ENCODE results near the gene CHD1.

CHD1 gene

GRCh38 chr5:98898743-98899142 lies 30.1 kb downstream of the CHD1 start:
- no peak for DNase-seq

- DNase-seq, result no peak
Observed at GRCh38 chr5:98891591-98891990, 37.2 kb downstream of the CHD1 start.

GRCh38 chr5:98880598-98880997 lies 48.2 kb downstream of the CHD1 start:
- DNase-seq, result no peak

- DNase-seq, result no peak
Observed at GRCh38 chr5:98880151-98880550, 48.7 kb downstream of the CHD1 start.

- no peak for DNase-seq
Observed at GRCh38 chr5:98877600-98877999, 51.2 kb downstream of the CHD1 start.

- no peak for DNase-seq
Observed at GRCh38 chr5:98872674-98873073, 56.1 kb downstream of the CHD1 start.

- no peak for DNase-seq
Observed at GRCh38 chr5:98865690-98866089, 63.1 kb downstream of the CHD1 start.

- DNase-seq, result no peak
Observed at GRCh38 chr5:98847054-98847453, 81.8 kb downstream of the CHD1 start.

- DNase-seq, result no peak
Observed at GRCh38 chr5:98846520-98846919, 82.3 kb downstream of the CHD1 start.

GRCh38 chr5:98845878-98846277 lies 82.9 kb downstream of the CHD1 start:
- DNase-seq, result no peak

GRCh38 chr5:98844865-98845264 lies 83.9 kb downstream of the CHD1 start:
- no peak for DNase-seq

- DNase-seq, result no peak
Observed at GRCh38 chr5:98843481-98843880, 85.3 kb downstream of the CHD1 start.

GRCh38 chr5:98840946-98841345 lies 87.9 kb downstream of the CHD1 start:
- no peak for DNase-seq

GRCh38 chr5:98839469-98840383 lies 89.1 kb downstream of the CHD1 start:
- no peak for DNase-seq

- DNase-seq, result no peak
Observed at GRCh38 chr5:98836175-98836574, 92.6 kb downstream of the CHD1 start.

GRCh38 chr5:98827588-98828284 lies 101.1 kb downstream of the CHD1 start:
- no peak for DNase-seq

- no peak for DNase-seq
Observed at GRCh38 chr5:98827161-98827560, 101.6 kb downstream of the CHD1 start.

- DNase-seq, result no peak
Observed at GRCh38 chr5:98825582-98826375, 103.0 kb downstream of the CHD1 start.

GRCh38 chr5:98816582-98817222 lies 112.1 kb downstream of the CHD1 start:
- DNase-seq, result no peak

GRCh38 chr5:98813755-98814154 lies 115.1 kb downstream of the CHD1 start:
- no peak for DNase-seq

- DNase-seq, result no peak
Observed at GRCh38 chr5:98810206-98810605, 118.6 kb downstream of the CHD1 start.

- DNase-seq, result no peak
Observed at GRCh38 chr5:98807806-98808205, 121.0 kb downstream of the CHD1 start.

- no peak for DNase-seq
Observed at GRCh38 chr5:98805070-98805469, 123.7 kb downstream of the CHD1 start.
